Lower lobe of right lung (tissue), 2 donors: ENCODE data around the gene ENOX1. TPM values are rescaled to one million over a fixed set of nuclear protein-coding genes. Genes with fewer than 3 reads are reported as not detected.

Experiments used
- ATAC-seq, 2 donors: fragments of 200-7000 bp; cut with Tn5 transposase; one replicate each; pipeline ENCODE4 v1.9.1; 2020 to 2022; ENCODE audit warnings: mild to moderate bottlenecking in 2 of 2, moderate library complexity in 2 of 2
- DNase-seq: peaks from one replicate; pipeline ENCODE4 v3.0.0-alpha.2; 2020
- H3K27ac ChIP-seq: fragments of 200-600 bp; one replicate; pipeline ENCODE4 v1.8.0; 2022
- H3K27me3 ChIP-seq: fragments of 200-600 bp; one replicate; pipeline ENCODE4 v1.8.0; 2022; ENCODE audit warnings: low read depth
- H3K36me3 ChIP-seq: fragments of 200-600 bp; one replicate; pipeline ENCODE4 v1.8.0; 2022; ENCODE audit warnings: mild to moderate bottlenecking
- H3K4me1 ChIP-seq: fragments of 200-600 bp; one replicate; pipeline ENCODE4 v1.8.0; 2022
- H3K4me3 ChIP-seq: fragments of 200-600 bp; one replicate; pipeline ENCODE4 v1.8.0; 2022; ENCODE audit warnings: mild to moderate bottlenecking
- H3K9me3 ChIP-seq: fragments of 200-600 bp; one replicate; pipeline ENCODE4 v1.8.0; 2022
- intact Hi-C: fragments of 100-400 bp; cut with DNase I; formaldehyde crosslinking; loops from one replicate; pipeline ENCODE4 v1.11.0; 2022
- total RNA-seq: library from RNA; stranded (reverse); fragmentation: NEBNext Ultra II Directional; extraction: Animal tissue kit (Norgen Biotek cat#: 25700); gene quantifications from one replicate; pipeline ENCODE4 v1.2.1, GENCODE V29; 2021
- TF ChIP-seq, protein P1 (sequence below): fragments of 200-600 bp; IDR thresholded peaks from one replicate; pipeline ENCODE4 v1.8.0; 2022; ENCODE audit warnings: antibody characterized with exemption, mild to moderate bottlenecking
- donor health status: DM: no; HTN: yes; CAD: no; lungs with severe emphysema.

ENOX1 gene
- total RNA-seq, 1 donor from 2014 or later, result 2.0 TPM

DNA sequence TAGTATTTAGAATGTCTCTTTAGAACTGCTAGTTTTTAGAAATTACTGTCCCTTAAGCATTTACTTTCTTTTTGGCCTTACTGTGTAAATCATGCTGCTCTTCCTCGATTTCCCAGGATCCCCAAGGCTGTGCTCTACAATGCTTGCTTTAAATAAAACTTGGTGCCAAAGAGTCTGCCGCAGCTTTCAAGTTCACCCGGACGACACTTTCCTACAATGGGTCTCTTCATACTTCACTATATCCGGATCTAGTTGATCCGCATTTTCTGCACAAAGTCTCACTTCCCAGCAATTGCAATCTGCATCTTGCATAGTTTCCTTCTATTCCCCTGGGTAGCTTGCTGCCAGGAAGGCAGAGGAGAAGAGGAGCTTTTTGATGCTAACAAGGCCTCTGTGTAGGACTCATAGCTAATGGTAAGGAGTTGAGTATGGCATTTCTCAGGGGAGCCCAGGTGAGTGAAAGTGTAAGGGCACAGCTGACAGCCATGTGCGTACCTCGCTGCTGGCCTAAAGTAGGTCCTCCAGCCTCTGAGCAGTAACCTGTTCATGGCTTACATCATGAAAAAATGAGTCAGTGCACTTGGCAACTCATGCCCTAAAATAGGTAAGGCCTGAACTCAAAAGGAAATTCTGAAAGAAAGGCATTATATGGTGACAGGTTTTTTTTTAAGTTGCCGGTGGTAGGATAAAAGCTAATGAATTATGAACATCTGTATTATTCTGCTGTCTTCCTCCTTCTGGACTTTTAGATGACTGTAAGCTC, 101.6 kb downstream of the ENOX1 start:
- TF ChIP-seq, protein P1, sequence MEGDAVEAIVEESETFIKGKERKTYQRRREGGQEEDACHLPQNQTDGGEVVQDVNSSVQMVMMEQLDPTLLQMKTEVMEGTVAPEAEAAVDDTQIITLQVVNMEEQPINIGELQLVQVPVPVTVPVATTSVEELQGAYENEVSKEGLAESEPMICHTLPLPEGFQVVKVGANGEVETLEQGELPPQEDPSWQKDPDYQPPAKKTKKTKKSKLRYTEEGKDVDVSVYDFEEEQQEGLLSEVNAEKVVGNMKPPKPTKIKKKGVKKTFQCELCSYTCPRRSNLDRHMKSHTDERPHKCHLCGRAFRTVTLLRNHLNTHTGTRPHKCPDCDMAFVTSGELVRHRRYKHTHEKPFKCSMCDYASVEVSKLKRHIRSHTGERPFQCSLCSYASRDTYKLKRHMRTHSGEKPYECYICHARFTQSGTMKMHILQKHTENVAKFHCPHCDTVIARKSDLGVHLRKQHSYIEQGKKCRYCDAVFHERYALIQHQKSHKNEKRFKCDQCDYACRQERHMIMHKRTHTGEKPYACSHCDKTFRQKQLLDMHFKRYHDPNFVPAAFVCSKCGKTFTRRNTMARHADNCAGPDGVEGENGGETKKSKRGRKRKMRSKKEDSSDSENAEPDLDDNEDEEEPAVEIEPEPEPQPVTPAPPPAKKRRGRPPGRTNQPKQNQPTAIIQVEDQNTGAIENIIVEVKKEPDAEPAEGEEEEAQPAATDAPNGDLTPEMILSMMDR, result no peak
- Histone ChIP-seq H3K4me1 (no peaks in the 10 kb centered on the region), H3K27me3 (no peaks in the 10 kb centered on the region), H3K4me3 (no peak overlapping the region), H3K27ac (no peak overlapping the region), H3K9me3 (no peaks in the 10 kb centered on the region), H3K36me3 (no peaks in the 10 kb centered on the region)
- intact Hi-C loops, result no loop called here
- ATAC-seq (no peak), DNase-seq (no peak)

DNA sequence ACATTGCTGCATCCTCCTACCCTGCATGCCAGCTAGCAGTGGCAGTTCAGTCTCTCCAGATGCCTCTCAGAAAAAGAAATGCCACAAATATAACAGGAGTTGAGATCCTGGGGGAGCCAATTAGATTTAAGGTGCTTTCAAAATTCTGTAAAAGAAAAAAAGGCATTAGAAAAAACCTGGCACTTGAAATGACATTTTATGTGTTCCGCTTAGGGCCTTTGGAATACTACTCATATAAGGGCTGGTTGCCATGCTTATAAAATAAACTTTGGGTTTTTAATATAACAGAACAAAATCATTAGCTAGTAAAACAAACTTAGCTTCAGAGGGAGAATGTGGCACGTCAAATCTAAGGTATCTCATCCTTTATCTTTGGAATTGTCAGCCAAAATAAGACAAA, 104.1 kb downstream of the ENOX1 start:
- Histone ChIP-seq H3K4me1 (no peaks in the 10 kb centered on the region), H3K36me3 (no peaks in the 10 kb centered on the region), H3K4me3 (no peak overlapping the region), H3K27me3 (no peaks in the 10 kb centered on the region), H3K9me3 (no peaks in the 10 kb centered on the region), H3K27ac (no peak overlapping the region)
- ATAC-seq, result no peak
- intact Hi-C loops, result no loop called here
- TF ChIP-seq, protein P1, result no peak
- DNase-seq, result no peak

DNA sequence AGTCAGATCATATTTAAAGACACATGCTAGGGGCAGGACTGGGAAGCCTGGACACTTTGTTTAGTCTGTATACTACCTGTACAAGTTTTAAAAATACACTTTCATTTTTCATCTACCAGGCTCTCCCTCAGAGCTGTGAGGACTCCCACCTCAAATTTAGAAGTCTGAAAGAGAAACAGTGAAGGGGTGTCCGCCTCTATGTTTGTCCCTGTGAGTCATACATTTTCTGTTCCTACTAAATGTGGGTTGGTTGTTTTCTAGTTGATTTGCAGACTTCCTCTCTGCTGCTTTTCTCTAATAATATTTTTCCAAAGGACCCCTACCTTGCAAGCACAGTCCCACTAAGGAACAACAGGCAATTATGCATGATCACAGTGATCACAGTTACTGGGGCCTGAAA, 110.5 kb downstream of the ENOX1 start:
- H3K27ac ChIP-seq, result no peak overlapping the region
- no peaks in the 10 kb centered on the region for H3K27me3 ChIP-seq
- intact Hi-C loops, result no loop called here
- no peaks in the 10 kb centered on the region for H3K4me1 ChIP-seq
- H3K9me3 ChIP-seq, result no peaks in the 10 kb centered on the region
- no peaks in the 10 kb centered on the region for H3K36me3 ChIP-seq
- no peak overlapping the region for H3K4me3 ChIP-seq
- ATAC-seq (no peak), DNase-seq (no peak)
- TF ChIP-seq, protein P1, result no peak

DNA sequence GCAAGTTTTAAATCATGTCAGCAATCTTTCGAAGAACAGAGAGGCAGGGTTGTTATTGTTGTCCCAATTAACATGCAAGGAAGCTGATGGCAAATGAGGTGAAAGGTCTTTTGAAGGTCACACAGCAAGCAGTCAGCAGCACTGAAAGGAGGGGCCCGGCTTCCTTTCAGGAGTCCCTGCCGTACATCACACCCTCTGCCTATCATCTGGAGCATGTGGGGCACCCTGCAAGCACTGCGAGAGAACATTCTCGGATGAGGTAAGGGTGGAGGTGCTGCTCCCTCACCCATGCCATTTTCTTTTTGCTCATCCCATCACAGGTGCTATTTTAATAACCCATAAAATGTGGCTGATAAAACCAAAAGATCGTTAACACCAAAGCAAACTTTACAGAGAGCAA, 111.2 kb downstream of the ENOX1 start:
- H3K4me3 ChIP-seq, result no peak overlapping the region
- intact Hi-C loops, result no loop called here
- TF ChIP-seq, protein P1, result no peak
- DNase-seq (no peak), ATAC-seq (no peak)
- no peaks in the 10 kb centered on the region for H3K27me3 ChIP-seq
- no peaks in the 10 kb centered on the region for H3K4me1 ChIP-seq
- no peak overlapping the region for H3K27ac ChIP-seq
- H3K36me3 ChIP-seq, result no peaks in the 10 kb centered on the region
- no peaks in the 10 kb centered on the region for H3K9me3 ChIP-seq

DNA sequence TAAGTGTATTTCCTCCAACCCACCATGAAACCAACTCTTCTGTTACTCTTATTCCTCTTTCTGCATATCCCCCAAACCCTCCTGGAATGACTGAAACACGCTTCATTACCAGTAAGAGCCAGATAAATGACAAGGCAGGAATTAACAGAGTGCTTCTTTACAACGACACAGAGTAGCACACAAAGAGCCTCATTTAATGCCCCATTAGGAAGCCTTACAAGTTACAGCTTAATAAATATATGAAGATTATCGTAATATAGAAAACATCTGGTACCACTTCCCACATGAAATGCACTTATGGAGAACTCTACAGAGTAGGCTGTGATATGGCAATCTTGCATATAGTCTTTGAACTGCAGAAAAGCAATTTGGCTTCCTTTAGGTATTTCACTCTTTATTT, 116.8 kb downstream of the ENOX1 start:
- no peaks in the 10 kb centered on the region for H3K9me3 ChIP-seq
- TF ChIP-seq, protein P1, result no peak
- intact Hi-C loops, result no loop called here
- H3K4me3 ChIP-seq, result no peak overlapping the region
- H3K27ac ChIP-seq, result no peak overlapping the region
- H3K36me3 ChIP-seq, result no peaks in the 10 kb centered on the region
- ATAC-seq, result no peak
- DNase-seq, result no peak
- H3K27me3 ChIP-seq, result no peaks in the 10 kb centered on the region
- H3K4me1 ChIP-seq, result peaks cover under 1% of the 10 kb centered on the region
